Stimulated activated CD8-positive, alpha-beta memory T cell treated with anti-CD3 and anti-CD28 coated beads, Interleukin-12 subunit alpha, Interleukin-12 subunit beta, amount 100 ng/mL, for 4 hours (primary cell): ENCODE results near the gene ACSL4.
"Not testable (repeated sequence)": the region's sequence is repeated elsewhere in the genome, so short reads cannot be mapped to it uniquely, and the experiment has no call there.

Source experiments
- DNase-seq: peaks from one replicate; pipeline ENCODE4 v3.0.0-alpha.2; 2020; ENCODE audit warnings: low read depth

Gene ACSL4

DNA sequence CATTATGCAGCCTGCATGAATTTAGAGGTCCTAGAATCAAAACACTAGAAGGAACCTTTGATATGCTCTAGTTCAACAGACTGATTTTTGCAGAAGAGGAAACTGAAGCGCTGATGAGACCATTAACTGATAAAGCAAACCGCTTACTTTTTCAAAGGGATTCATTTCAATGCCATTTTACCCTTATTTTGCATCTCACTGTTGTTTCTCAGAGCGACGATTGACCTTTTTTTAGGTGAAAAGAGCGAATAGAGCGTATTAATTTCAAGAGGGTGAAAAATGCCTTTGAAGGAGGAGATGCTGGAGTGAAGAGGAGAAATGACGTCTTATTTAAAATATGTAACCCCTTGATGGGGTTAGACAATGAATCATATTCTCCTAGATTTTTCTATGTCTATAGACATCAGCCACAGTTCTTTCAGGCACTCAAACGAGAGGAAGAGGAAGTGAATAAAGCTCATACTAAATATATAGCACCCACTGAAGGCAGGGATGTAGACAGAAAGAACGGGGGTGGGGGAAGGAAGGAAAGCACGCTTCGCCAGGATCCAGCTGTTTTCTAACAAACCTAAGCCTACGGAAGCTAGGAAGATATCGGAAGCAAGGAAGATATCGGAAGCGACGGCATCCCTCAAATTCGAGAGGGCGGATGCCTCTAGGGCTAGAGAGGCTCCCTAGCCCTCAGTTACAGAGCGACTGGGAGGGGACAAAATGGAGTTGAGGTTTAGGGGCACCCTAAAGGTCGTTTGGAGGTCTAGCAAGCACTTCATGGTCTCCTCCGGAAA, 848 bp downstream of the ACSL4 start:
- DNase-seq: peak; percentile 4

DNA sequence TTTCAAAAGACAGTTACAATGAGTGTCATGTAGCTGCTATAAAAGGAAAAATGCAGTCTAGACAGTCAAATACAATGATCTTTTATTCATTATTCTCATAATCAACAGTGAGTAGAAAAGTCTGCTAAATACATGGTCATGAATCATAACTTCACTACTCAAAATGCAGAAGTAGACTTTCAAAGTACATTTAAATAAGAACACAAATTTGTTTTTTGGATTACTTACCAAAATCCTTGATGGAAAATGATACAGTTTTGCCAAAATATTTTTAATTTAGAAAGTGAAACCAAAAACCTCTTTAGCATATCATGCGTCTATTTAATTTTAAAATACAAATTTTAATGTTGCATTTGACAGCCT, 4.9 kb downstream of the ACSL4 start:
- no peak for DNase-seq

DNA sequence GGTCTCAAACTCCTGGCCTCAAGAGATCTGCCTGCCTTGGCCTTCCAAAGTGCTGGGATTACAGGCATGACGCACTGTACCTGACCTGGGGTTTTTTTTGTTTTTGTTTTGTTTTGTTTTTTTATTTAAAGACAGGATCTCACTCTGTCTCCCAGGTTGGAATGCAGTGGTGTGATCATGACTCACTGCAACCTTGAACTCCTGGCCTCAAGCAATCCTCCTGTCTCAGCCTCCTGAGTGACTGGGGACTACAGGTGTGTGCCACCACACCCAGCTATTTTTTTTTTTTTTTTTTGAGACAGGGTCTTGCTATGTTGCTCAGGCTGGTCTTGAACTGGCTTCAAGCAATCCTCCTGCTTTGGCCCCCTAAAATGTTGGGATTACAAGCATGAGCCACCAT, 8.1 kb downstream of the ACSL4 start:
- DNase-seq: not testable (repeated sequence)

DNA sequence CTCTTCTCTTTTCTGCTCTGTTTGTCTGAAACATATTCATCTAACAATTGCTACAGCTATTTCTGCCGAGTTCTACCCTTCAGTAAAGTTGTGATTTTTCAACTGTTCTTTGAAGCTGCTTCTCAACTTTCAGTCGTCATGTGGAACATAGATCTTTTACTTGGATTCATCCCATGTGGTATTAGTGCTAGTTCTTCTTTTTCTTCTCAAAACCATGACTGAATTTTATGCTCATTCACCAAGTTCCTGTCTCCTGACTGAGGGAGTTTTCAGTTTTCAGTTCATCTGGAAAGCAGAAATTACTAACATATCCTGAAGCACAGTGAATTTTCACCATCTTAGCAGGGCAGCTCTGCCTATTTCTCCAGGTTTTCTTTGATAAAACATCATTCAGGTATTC, 12.1 kb downstream of the ACSL4 start:
- DNase-seq: no peak

DNA sequence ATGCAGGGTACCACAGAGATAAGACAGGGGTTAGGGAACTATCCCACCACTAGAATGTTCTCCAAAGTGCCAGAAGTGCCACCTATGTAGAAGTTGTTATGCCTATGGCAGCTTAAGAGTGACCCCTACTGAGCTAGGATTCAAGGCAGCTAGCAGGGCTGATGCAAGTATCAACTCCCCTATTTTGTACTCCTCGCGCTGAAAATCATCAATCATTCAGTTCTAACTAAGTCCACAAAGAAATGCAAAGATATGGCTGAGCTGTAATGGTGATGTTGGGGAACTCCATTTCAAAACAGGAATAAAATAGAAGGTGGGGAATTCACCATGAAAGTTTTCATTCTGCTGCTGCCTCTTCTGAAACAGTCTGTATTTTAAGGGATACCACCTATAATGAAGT, 13.8 kb downstream of the ACSL4 start:
- DNase-seq: no peak

DNA sequence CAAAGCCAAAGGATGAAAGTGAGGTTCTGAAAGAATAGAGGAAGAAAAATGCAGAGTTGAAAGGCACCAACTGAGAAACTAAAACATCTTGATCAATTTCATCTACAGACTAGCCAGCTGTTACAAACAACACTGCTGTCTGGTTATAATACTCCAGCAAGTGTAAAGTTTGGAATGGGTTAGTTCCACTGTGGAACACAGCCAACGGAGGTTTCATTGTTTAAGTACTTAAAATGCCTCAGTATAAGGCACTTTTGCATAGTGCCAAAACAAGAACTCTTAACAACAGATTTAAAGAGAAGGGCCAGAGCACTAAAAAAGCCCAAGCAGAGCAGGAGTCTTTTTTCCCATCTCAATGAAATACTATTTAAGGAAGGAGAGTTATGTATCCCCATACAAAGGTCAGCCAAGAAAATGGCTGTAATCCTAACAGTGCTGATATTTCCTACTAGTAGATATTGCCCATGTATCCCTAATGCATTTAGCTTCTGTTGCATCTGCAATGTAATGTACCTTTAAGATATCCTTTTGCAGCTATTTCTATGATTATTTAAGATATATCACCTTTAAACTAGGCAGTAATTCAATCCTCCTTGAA, 16.5 kb downstream of the ACSL4 start:
- DNase-seq: no peak

DNA sequence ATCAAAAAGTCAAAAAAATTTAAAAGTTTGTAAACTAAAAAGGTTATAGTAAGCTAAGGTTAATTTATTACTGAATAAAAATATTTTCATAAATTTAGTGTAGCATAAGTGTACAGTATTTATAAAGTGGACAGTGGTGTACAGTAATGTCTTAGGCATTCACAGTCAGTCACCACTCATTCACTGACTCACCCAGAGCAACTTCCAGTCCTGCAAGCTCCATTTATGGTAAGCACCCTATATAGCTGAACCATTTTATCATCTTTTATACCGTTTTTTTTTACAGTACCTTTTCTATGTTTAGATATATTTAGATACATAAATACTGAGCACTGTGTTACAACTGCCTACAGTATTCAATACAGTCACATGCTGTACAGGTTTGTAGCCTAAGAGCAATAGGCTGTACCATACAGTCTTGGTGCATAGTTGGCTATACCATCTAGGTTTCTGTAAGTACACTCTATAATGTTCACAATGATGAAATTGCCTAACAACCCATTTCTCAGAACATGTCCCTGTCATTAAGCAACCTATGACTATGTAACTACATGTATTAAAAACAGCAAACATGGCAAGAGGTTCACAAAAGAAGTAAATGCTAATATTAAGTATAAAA, 18.6 kb downstream of the ACSL4 start:
- no peak for DNase-seq

DNA sequence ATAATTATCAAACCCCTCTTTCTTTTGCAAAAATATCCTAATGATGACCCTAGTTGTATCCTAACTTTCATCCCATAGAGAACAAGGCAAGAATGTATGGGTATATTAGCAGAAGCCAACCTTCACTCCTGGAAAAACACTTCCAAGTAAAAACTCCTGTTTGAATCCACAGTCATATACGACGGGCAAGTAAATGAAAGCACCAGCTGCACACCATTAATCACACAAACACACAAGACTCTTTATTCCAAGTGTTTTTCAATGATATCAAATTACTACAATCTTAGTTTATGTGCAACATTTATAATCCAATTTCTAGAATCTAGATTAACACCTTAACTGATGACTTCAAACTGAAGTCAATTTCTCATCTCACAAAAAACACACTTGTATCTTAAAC, 22.9 kb downstream of the ACSL4 start:
- DNase-seq: no peak

DNA sequence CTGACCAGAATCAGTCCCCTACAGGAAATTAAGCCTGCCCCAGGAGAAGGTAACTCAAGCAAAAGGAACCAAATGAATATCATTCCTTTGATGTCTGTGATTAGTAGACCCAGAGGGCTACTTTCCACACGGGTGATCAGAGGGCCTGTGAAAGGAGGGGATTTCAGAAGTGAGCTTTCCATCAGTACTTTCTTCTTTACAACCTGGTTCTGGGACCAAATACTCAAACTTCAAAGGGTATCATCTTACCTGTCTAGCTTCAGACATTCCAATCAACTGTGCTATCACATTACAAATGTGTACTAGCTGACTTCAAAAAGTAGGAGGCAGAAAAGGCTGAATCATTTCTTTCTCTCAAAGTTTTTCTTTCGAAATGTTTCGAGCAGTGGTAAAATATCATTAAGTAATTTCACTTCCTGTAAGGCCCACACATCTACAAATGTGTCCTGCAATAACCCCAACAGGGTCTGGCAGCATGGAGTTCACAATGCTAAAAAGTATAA, 23.9 kb downstream of the ACSL4 start:
- no peak for DNase-seq

DNA sequence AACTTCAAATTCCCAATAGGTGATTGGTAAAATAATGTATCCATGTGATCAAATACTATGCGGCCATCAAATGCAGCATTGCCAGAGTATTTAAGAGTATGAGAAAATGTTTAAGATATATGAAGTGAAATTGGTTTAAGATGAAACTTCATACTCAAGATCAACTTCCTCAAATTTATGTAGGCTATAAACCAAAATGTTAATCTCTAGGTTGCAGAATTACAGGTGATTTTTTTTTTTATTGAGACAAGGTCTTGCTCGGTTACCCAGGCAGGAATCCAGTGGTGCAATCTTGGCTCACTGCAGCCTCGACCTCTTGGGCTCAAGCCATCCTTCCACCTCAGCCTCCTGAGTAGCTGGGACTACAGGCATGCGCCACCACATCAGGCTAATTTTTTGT, 25.3 kb downstream of the ACSL4 start:
- no peak for DNase-seq

DNA sequence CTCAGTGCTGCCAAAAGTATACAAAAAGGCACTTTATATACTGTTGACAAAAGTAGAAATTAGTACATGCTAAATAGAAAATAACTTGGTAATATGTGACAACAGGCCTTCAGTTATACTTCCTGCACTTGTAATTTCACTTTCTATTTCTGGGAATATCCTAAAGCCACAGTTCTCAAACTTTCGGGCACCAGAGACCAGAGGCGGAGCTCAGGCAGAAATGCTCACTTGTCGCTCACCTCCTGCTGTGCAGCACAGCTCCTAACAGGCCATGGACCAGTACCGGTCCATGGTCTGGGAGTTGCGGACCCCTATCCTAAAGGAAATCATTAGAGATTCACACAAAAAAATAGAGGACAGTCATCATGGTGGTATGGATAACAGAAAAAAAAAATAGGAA, 25.7 kb downstream of the ACSL4 start:
- no peak for DNase-seq

DNA sequence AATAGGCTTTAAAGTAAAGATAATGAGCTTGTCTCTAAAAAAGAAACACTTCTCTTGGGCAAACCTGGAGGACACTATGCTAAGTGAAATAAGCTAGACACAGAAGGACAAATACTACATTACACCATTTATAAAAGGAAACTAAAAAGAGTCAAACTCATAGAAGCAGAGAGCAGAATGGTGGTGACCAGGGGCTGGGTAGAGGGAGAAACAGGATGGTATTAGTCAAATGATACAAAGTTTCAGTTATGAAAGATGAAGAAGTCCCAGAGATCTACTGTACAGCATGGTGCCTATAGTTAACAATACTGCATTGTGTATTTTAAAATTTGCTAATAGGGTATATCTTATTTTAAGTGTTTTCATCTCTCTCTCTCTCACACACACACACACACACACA, 28.5 kb downstream of the ACSL4 start:
- DNase-seq: no peak

DNA sequence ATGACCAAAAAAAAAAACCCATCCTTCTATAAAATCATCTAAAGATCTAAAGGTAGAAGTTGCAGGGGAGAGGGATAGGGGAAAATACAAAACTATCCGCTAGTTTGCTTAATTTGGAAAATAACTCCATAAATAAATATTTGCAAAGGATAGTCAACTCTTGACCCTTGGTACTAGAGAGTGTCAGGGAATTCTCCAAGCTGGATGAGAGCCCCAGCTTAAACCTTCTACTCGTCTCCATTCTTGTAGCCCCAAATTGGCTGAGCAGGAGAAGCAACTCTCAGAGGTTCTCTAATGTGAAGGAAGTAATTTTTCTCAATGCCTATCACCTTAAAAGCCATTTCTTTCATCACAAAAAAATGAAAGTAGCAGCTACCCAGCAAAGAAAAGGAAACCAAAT, 35.2 kb downstream of the ACSL4 start:
- DNase-seq: no peak

DNA sequence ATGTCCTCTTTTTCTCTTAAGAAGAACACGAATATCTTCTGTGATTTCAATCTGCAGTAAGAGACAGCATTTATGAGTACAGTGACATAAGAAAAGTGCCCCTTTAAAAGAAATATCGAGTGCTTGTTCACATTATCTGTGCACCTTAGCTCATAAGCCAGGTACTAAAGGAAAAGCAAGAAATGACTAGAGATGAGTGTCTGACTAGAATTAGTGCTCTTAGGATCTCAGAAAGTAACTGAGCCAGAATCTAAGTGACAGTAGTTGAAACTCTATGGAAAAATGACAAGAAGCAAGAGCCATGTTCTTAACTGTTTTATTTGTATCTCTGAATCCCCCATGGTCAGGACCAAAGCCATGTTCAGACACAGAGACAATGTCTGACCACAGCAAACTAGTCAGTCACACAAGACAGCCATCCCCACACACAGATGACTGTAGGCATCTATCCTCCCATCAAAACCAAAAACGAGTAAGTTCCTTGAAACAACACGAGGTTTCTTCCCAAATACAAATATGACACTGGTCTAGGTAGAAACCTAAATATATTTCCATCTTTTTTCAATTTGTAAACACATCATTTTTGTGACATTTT, 36.8 kb downstream of the ACSL4 start:
- DNase-seq: no peak

DNA sequence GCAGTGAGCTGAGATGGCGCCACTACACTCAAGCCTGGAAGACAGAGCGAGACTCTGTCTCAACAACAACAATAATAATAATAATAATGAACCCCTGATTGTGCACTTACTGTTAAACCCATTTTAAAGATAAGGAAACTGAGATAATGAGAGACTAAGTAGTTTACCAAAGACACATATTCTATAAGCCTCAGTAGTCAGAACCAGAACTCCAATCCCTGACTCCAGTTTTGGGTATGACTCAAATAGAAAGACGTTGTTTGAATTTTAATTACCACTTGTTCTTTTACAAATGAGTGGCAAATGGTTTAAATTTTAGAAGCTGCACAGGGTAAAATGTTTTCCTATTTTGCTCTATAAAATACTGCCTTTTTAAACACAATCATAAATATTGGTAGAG, 37.4 kb downstream of the ACSL4 start:
- DNase-seq: no peak

DNA sequence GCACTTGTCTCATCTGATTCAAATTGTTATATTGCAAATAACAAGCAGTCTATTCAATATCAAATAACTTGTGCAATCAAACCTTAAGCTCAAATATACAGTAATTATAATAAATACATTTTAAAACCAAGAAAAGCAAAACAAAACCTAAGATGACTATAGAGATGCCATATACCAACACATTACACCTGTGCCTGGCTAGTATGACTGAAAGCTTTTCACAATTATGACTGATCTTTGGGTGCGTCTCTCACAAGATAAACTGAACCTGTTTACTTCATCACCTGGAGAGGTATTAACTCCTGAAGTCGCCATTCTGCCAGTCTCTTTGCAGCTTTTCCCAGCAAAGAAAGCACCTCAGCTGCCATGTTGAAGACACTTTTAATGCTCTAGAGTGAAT, 41.3 kb downstream of the ACSL4 start:
- no peak for DNase-seq

DNA sequence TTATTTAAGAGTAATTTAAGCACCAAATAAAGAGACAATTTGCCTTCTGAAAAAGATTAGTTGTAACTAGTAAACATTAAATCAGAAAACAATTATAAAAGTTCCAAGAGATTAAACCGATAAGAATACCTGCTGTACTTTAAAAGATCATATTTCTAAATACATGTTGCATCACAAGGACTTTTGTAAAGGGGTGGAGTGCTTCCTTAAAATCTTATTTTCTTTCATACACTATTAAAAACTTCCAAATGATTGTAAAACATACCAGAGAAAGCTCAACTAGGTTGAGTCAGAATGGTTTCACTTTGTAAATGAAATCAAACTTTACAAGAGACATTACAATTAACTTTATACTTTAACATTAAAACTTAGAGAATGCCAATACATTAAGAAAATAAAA, 41.8 kb downstream of the ACSL4 start:
- DNase-seq: no peak

DNA sequence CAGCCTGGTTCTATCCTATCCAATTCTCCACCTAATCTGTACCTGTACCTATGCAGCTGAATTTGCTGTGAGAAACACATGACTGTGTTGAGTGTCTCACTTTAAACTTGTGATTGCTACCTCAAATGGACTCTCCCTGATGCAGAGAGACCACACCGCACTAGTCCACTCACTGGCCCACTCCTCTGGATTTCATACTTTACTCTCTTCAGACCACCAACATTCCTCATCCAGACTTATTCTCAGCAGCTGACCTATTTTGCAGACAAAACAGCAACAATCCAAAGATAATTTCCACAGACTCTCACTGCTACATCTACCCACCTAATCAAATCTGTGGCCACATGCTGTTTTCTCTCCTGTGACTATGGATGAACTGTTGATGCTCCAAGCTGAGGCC, 45.2 kb downstream of the ACSL4 start:
- DNase-seq: no peak

DNA sequence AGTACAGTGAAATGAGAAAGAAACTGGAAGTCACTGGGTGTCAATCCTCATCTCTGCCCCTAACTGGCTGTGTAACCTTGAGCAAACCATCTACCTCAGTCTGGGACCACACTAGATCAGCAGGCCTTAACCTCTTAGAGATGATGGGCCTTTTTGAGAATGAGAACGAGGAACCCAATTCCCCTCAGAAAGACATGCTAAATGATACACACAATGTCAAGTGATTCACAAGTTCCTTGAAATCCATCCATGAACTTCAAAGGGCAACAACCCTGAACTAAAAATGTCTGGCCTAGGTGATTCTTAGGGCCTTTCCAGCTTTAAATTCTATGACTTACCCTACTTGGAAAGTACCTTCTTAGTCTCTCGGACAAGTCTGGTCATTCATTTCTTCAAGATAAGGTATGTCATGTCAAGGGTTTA, 47.4 kb downstream of the ACSL4 start:
- DNase-seq: no peak

DNA sequence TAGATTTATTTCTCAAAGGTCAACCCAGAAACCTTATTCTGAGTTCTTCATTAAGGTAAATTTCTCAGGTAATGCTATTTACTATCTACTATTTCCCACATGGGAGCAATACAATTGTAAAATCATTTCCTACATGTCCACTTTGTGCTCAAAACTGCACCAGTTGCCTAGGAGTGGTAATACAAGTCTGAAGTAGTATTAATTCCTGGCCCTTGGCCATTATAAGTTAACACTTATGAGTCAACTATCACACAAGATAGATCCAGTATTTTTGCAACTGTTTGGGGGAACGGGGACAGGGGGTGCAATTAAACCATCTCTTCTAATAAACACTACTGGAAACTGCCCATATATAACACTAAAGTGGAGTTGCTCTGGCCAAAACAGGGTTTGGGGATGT, 48.9 kb downstream of the ACSL4 start:
- DNase-seq: no peak

DNA sequence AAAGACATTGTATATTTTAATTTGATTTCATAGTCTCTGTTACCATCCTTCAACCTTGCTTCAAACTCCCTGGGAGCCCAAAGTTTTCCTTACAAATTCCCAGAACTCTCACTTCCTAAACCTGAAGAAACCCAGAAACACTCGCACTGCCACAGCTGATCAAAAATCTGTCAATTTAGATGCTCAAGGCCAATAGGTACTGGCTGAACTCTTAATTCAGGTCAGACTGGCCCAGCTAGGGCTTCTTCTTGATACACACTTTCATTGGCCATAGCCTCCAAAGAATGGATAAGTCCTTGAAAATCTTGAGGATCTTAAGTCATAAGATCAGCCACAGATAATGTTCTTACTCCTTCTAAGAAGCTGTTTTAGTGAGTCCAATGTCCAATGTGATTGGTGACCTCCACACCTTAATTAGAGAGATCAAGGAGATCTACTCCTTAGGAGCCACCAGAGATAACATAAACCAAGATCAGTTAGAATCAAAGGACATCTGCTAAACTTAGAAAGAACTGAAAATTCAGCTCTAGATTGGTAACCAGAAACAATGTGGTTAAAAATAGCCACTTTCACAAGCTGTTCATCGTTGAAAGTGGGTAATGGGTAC, 51.5 kb downstream of the ACSL4 start:
- no peak for DNase-seq

DNA sequence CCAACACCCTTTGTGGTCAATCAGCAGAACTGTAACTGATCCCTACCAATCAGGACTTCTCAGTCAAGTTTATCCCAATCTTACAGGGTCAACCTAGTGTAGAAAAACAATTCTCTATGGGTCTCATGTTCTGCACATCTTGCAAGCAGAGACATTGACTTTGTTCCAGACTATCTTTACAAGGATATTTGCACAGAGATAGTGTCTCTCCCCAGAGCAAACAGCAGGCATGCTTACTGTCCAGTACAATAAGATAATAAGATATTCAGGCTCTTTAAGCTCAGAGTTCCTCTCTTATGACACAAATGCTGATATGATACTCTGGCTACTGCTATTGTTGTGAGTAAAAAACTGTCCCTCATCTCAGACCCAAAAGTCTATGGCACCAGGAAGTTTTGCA, 53.2 kb downstream of the ACSL4 start:
- no peak for DNase-seq

DNA sequence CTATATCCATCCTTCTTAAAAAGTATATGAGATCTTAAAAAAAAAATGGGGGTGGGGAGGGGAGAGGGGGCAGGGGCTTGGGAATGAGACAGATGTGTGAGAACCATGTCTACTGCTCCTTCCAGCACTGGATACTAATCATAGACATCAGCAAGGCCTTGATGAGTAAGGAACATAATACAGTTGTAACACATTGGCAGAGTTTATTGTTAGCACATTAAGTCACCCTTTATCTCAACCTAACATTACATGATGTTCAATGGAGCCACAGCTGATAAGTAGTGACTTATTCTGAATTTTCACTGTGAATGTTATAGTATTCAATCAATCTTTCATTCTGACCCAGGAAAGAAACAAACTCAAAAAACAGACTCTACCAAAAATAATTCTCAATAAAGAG, 60.8 kb downstream of the ACSL4 start:
- DNase-seq: no peak
